ENCODE results near the gene SLC13A3. TPM values are rescaled to one million over a fixed set of nuclear protein-coding genes. Genes with fewer than 3 reads are reported as not detected.

Gene SLC13A3
- polyA plus RNA-seq, 2 of the 4 experiments (the other 2 are of a cell fraction): 0.19 TPM; not detected in 1

- ChIA-PET CTCF (interaction anchor here (1.7 kb wide), 1 partner anchor 9 kb away, joined by 4 read pairs; no protein-coding TSS in a partner anchor), POLR2A (no interaction called here)
- DNase-seq (ENCODE audit: low read depth in 1 of 2, low spot score in 1 of 2) (no peak), FAIRE-seq (no peak), ATAC-seq (no peak)
- TF ChIP-seq SREBF2 (IDR thresholded peaks at IDR 0.05) (no peak), FOSB (CRISPR knock-in tag; IDR thresholded peaks at IDR 0.05) (no peak), NFE2L2 (conservative IDR thresholded peaks at IDR 0.05; ENCODE audit: low read length) (no peak), RFX5 (IDR thresholded peaks at IDR 0.05) (no peak), TFCP2L1 (CRISPR knock-in tag; IDR thresholded peaks at IDR 0.05) (no peak), CEBPB (IDR thresholded peaks at IDR 0.05) (no peak), JUN (IDR thresholded peaks at IDR 0.05) (no peak), ZC3H11A (IDR thresholded peaks at IDR 0.05) (no peak), ZNF302 (CRISPR knock-in tag; IDR thresholded peaks at IDR 0.05) (no peak), POLR2AphosphoS2 (conservative IDR thresholded peaks at IDR 0.05; ENCODE audit: low read length) (no peak), HES2 (IDR thresholded peaks at IDR 0.05) (no peak), TP53 (CRISPR knock-in tag; IDR thresholded peaks at IDR 0.05) (no peak), EHF (CRISPR knock-in tag; IDR thresholded peaks at IDR 0.05) (no peak)
- TF ChIP-seq, protein P1, sequence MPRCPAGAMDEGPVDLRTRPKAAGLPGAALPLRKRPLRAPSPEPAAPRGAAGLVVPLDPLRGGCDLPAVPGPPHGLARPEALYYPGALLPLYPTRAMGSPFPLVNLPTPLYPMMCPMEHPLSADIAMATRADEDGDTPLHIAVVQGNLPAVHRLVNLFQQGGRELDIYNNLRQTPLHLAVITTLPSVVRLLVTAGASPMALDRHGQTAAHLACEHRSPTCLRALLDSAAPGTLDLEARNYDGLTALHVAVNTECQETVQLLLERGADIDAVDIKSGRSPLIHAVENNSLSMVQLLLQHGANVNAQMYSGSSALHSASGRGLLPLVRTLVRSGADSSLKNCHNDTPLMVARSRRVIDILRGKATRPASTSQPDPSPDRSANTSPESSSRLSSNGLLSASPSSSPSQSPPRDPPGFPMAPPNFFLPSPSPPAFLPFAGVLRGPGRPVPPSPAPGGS (IDR thresholded peaks at IDR 0.05): no peak
- Histone ChIP-seq H3K9me3 (peaks cover 12% of the 10 kb centered on the region; the same call in 2 of the 3 replicates), H3K4me2 (no peak overlapping the region), H3K4me3 (no peak overlapping the region), H3K4me1 (no peaks in the 10 kb centered on the region), H3K27ac (no peak overlapping the region)
- WGBS (ENCODE audit: missing lambda C conversion rate): 4% methylated on average over 2 of the region's 2 CpGs
Measured at GRCh38 chr20:46610145-46610544, 41.1 kb downstream of the SLC13A3 start.

- peaks cover 12% of the 10 kb centered on the region; the same call in 2 of the 3 replicates for H3K9me3 ChIP-seq
- no peak for DNase-seq (ENCODE audit: low read depth in 1 of 2, low spot score in 1 of 2)
- H3K4me1 ChIP-seq: no peaks in the 10 kb centered on the region
- no peak for FAIRE-seq
- POLR2A ChIA-PET: no interaction called here
- H3K27ac ChIP-seq: no peak overlapping the region
- no peak overlapping the region for H3K4me2 ChIP-seq
- TF ChIP-seq MAZ (IDR thresholded peaks at IDR 0.05; ENCODE audit: borderline replicate concordance, low read depth, low read length) (no peak), RARB (CRISPR knock-in tag; IDR thresholded peaks at IDR 0.05) (no peak), MAFK (IDR thresholded peaks at IDR 0.05; ENCODE audit: partially characterized antibody) (no peak), HOXB13 (CRISPR knock-in tag; IDR thresholded peaks at IDR 0.05; ENCODE audit: low read depth) (no peak), RCOR1 (IDR thresholded peaks at IDR 0.05; ENCODE audit: low read depth, low read length) (no peak), CHD2 (IDR thresholded peaks at IDR 0.05; ENCODE audit: low read length, partially characterized antibody) (no peak), CBX8 (IDR thresholded peaks at IDR 0.05) (no peak), ZNF302 (CRISPR knock-in tag; IDR thresholded peaks at IDR 0.05) (no peak), POLR2A (IDR thresholded peaks at IDR 0.05; ENCODE audit: low read length) (no peak), FOSB (CRISPR knock-in tag; IDR thresholded peaks at IDR 0.05) (no peak)
- TF ChIP-seq, protein P1 (IDR thresholded peaks at IDR 0.05): no peak
- no peak overlapping the region for H3K4me3 ChIP-seq
- no peak for ATAC-seq
- 58% methylated on average over 4 of the region's 4 CpGs for WGBS (ENCODE audit: missing lambda C conversion rate)
- CTCF ChIA-PET: no interaction called here
Measured at GRCh38 chr20:46609043-46609442, 42.2 kb downstream of the SLC13A3 start.

DNA sequence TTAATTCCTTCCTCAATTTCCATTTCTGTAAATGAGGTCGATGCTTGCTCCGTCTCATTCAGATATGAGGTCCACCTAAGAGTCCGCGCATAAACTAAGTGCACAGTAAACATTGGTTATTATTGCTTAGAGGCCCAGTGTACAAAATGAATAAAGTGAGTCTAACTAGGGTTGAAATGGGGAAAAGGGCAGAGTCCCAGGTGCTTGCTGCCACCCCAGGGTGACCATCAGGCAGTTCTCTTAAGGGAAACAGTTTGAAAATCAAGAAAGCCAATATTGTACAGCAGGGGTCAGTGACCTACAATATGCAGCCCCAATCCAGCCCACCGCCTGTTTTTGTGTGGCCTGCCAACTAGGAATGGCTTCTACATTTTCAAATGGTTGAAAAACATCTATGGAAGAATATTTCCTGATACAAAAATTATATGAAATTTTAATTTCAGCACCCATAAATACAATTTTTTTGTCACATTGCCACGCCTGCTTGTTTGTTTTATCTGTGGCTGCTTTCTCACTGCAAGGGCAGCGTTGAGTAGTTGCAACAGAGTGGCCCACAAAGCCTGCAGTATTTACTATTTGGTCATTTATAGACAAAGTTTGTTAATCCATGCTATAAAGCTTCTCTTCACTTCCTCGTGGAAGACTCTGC, 43.3 kb downstream of the SLC13A3 start:
- Histone ChIP-seq H3K4me3 (no peak overlapping the region), H3K4me1 (no peaks in the 10 kb centered on the region), H3K4me2 (no peak overlapping the region), H3K27ac (no peak overlapping the region), H3K9me3 (peaks cover 12% of the 10 kb centered on the region; the same call in 2 of the 3 replicates)
- POLR2A ChIA-PET: no interaction called here
- ATAC-seq (no peak), DNase-seq (ENCODE audit: low read depth in 1 of 2, low spot score in 1 of 2) (no peak), FAIRE-seq (no peak)
- TF ChIP-seq JUNB (IDR thresholded peaks at IDR 0.05) (no peak), CEBPB (IDR thresholded peaks at IDR 0.05) (no peak)
- 54% methylated on average over 8 of the region's 8 CpGs for WGBS (ENCODE audit: missing lambda C conversion rate)
- CTCF ChIA-PET: interaction anchor here (1.6 kb wide), 1 partner anchor 75 kb away, joined by 3 read pairs; no protein-coding TSS in a partner anchor
